HTR-8/SVneo (cell line): ENCODE results near the gene DGKD.

Experiments used
- DNase-seq: peaks from one replicate; pipeline ENCODE4 v3.0.0; 2011; ENCODE audit warnings: low spot score, mixed read lengths; ENCODE audit not compliant: insufficient read length
- FAIRE-seq: peaks from 2 replicates; lab custom pipeline; 2011; peaks lifted over from hg19 to GRCh38; lab: Jason Lieb, UNC

Gene DGKD

DNA sequence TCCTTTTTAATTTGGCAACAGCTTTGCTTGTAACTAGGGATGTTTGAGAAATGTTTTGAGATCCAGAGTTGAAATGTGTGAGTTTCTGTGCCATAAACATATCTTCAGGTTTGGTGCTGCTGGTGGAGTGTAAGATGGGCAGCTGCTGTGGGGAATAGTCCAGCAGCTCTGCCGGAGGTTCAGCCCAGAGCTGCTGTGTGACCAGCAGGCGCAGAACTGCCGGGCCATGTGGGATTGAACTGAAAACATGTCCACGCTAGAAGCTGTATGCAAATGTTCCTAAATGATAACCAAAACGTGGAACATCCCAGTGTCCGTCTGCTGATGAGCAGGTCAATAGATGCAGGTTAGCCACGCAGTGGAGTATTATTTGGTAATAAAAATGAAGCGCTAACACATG is 99.6 kb downstream of the DGKD start:
- no peak for FAIRE-seq
- DNase-seq, result no peak

DNA sequence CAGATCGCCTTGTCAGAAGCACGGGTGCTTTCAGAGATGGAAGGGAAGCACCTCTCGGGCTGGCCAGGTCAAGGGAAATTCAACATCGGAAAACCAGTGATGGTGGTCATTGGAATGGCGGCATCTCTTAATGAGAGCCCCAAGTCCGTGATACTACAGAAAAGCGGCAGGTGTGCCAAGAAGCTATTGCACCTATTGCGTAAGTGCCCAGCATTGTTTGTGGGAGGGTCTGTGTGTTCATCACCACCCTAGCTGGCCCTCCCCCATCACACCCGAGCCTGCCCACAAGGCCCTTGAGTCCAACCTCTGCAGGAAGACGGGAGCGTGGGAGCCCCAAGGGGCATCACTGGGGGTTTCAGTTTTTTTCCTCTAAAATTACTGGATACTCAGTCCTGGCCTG is 100.7 kb downstream of the DGKD start:
- FAIRE-seq (no peak), DNase-seq (no peak)

DNA sequence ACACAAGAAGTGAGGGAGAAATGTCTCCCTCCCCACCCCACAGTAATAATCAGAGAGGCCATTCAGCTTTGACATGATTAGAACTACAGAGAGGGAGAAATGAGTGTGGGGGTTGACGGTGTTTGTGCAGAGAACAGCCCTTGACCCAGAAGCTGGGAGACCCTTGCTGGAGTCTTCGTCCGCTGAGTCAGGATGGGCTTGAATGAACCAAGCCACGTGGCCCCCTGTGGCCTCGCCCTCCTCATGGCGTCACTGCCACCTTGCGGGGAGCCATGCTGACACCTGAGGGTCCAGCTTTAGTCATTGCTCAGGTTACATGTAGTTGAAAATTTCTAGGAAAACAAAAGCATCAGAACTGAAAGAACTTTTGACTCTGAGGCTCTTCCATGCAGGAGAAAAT is 101.2 kb downstream of the DGKD start:
- no peak for FAIRE-seq
- no peak for DNase-seq

DNA sequence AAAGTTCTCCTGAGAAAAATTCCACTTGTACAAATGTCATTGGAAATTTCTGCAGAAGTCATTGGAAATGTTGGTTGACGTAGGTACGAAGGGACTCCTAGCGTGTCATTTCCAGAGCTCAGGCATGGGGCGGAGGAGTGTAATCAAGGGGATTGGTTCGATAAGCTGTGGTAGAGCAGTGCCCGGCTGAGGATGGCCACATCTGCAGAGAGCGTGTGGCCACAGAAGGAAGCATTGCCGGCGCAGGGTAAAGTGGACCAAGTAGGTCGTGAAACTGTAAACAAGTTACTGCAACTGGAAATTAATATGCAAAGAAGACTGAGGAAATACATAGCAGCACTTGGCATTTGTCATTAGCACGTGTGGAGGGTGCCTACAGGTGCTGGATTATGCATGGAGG is 101.8 kb downstream of the DGKD start:
- DNase-seq (no peak), FAIRE-seq (no peak)

DNA sequence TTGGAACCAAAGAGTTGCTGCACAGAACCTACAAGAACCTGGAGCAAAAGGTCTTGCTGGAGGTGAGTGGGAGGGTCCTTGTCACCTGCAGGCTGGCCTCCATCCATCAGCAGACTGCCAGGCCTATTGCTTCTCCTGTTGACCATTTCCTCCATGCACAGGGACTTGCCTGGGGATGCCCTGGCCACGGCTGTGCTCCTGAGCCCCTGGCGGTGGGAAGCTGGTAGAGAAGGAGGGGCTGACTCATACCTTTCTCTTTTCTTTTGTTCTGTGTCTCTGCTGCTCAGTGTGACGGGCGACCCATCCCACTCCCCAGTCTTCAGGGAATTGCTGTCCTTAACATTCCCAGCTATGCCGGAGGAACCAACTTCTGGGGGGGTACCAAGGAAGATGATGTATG is 102.6 kb downstream of the DGKD start:
- no peak for DNase-seq
- FAIRE-seq, result no peak

DNA sequence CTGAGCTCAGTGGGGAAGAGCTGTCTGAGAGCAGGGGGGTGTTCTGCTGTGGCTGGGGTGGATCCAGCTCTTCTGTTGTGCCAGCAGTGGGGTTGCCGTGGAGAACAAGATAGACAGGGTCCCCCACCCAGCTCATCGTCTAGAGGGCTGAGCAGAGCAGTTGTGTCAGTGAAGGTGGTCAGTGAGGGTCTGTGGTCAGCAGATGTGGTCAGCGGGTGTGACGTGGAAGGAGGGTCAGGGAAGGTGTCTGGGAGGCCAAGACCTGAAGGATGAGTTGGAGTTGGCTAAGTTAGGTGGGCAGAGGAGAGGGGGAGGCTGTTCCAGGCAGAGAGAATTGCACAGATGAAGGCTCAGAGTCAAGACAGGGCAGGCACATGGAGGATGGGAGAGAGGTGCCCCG is 103.1 kb downstream of the DGKD start:
- no peak for DNase-seq
- no peak for FAIRE-seq

DNA sequence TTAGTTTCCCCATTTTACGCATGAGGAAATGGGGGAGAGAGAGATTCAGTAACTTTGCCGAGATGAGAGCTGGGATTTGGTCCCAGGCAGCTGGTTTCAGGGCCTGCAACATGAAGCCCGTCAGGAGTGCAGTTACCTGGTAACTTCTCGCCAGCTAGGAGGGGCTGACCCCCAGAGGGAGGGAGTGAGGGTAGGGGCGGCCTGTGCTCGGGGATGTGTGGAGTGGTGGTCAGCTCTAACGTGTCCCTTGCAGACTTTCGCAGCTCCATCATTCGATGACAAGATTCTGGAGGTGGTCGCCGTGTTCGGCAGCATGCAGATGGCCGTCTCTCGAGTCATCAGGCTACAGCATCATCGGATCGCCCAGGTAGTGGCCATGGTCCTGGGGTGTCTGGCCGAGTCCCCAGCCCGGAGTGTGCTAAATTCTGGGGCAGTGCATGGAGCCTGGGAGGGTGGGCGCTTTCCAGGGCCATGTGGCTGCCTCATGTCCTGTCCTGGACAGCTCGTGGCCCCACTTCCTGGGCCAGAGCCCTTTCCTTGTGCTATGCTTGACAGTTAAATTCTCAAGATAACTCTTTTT is 103.8 kb downstream of the DGKD start:
- DNase-seq (no peak), FAIRE-seq (no peak)

DNA sequence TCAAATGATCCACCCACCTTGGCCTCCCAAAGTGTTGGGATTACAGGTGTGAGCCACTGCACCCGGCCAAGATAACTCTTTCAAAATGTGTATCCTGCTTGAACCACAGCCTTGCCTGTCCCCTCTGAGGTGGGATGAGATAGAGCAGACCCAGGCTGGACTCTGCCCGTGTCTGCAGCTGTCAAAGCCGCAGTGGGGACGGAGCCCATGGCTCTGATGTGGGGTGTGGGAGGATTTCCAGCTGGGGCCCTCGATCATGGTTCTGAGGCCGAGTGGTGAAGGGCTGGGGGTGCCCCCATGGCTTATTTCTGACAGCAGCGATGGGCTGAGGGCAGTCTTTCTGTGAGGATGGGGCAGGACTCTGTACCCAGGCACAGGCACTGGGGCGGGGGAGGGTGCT is 104.5 kb downstream of the DGKD start:
- no peak for FAIRE-seq
- no peak for DNase-seq

DNA sequence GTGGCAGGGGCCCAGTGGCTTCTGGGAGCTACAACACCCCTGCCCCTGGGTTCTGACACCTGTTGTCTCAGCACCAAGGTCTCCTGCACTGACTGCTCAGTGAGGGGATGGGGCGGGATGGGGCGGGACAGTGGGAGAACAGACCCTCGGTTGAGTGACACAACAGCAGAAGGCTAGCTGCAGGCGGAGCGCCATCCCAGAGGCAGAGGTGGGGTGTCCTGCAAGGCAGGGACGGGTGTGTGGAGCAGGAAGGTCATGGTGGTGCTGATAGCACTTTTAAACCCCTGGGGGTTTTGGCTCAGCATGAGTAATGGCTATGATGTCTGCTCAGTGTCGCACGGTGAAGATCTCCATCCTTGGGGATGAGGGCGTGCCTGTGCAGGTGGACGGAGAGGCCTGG is 105.1 kb downstream of the DGKD start:
- no peak for DNase-seq
- FAIRE-seq, result no peak

DNA sequence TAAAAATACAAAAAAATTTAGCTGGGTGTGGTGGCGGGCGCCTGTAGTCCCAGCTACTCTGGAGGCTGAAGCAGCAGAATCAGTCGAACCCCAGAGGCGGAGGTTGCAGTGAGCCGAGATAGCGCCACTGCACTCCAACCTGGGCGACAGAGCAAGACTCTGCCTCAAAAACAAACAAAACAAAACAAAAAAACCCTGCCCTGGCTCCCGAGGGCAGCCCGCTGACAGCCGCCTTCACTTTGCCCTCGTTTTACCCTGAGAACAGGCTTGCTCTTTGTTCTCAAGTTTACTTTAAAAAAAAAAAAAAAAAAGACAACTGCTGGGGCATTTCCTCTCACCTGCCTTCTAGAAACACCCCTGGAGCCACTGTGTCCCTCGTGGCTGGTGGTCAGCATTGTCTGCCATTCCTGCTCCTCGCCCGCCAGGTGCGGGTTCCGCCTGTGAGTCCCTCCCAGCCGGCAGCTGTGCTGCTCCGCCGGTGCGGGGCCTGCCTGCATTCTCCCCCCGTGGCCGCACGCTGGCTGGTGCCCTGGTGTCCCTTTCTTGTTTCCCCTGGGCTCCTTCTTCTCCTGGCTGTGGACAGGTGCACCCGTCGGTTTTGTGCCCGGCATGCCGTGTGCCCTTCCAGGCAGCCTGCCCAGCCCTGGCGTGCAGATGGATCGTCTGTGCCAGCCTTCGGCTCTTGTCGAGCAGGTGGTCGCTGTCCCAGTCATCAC is 106.6 kb downstream of the DGKD start:
- no peak for DNase-seq
- FAIRE-seq, result no peak

DNA sequence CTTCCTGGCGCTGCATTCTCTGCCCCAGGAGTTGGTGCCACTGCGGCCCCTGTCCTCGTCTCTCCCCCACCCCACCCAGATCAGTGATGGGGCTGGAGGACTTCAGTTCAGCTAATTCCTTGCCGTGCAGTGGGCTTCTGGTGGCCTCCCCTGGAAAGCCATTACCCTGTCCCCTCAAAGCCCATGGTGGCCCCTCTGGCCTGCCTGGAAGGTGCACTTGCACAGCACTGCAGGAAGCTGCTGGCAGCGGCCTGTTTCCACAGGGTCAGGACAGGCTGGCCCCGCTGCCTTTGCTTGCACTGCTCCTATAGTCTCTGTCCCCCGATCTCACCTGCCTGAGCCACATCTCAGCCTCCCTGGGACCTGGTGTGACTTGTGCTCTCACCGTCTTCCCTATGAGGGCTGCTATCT is 107.2 kb downstream of the DGKD start:
- FAIRE-seq, result no peak
- DNase-seq, result no peak

DNA sequence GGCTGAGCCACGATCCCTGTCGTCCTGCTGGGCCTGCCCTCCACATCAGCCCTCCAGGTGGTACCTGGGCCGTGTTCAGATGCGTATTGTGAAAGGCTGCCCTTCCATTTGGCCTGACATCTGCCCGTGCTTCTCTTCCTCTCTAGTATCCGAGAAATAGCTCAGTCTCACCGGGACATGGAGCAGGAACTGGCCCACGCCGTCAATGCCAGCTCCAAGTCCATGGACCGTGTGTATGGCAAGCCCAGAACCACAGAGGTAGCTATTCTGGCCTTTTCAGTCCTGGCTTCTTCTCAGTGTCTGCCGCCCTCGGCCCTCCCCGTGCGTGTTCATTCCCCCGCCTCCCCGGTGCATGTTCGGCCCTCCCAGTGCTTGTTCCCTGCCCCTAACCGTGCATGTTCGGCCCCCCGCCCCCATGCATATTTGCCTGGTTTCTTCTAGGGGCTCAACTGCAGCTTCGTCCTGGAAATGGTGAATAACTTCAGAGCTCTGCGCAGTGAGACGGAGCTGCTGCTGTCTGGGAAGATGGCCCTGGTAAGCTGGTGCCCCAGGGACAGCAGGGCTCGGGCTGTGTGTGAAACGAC is 108.0 kb downstream of the DGKD start:
- FAIRE-seq (no peak), DNase-seq (no peak)

DNA sequence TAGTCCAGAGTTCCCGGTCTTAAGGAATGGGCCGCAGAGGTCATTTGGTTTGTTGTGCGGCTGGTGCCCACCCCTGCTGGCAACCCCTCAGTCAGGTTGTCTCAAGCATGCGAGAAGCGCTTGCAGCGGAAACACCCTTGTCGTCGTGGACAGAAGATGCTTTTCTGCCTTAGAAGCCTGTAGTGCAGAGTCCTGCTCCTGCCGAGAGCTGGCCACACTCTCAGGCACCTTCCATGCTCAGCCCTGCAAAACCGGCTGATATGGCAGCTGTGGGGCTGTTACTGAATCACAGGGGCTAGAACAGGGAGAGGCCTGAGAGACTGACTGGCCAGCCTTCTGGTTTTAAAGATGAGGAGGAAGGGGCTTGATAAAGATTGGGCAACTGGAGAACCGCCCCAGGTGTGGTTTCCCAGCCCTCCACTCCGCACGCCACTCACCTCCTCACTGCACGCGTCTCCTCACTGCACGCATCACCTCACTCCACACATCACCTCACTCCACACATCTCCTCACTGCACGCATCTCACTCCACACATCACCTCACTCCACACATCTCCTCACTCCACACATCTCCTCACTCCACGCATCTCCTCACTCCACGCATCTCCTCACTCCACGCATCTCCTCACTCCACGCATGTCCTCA is 108.7 kb downstream of the DGKD start:
- peak; percentile 58 for FAIRE-seq

DNA sequence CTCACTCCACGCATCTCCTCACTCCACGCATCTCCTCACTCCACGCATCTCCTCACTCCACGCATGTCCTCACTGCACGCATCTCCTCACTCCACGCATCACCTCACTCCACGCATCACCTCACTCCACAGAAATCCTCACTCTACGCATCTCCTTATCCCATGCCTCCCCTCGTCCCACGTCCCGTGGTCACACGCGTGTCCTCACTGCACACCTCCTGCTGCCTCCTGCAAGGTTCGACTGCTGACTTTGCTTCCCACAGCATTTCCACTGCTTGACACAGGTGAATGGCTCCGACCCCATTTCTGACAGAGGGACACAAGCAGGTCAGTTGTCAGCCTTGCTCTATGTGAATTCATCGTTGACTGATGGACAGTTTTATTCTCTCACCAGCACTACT is 109.3 kb downstream of the DGKD start:
- DNase-seq (no peak), FAIRE-seq (no peak)

More for the DNA sequence above, 108.7 kb downstream of the DGKD start:
- no peak for DNase-seq

DNA sequence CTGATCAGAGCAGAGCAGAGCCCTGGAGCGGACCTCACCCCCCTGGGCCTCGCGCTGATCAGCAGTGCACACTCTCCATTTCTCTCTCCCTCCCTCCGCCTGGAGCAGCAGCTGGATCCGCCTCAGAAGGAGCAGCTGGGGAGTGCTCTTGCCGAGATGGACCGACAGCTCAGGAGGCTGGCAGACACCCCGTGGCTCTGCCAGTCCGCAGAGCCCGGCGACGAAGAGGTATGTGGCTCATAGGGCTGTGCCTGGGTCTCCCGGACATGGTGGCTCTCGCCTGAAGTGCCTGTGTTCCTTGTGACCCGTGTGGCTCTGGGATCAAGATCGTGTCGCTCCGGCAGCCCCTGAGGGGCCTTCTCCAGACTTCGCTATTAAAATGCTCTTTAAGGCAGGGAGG is 109.8 kb downstream of the DGKD start:
- DNase-seq, result no peak

DNA sequence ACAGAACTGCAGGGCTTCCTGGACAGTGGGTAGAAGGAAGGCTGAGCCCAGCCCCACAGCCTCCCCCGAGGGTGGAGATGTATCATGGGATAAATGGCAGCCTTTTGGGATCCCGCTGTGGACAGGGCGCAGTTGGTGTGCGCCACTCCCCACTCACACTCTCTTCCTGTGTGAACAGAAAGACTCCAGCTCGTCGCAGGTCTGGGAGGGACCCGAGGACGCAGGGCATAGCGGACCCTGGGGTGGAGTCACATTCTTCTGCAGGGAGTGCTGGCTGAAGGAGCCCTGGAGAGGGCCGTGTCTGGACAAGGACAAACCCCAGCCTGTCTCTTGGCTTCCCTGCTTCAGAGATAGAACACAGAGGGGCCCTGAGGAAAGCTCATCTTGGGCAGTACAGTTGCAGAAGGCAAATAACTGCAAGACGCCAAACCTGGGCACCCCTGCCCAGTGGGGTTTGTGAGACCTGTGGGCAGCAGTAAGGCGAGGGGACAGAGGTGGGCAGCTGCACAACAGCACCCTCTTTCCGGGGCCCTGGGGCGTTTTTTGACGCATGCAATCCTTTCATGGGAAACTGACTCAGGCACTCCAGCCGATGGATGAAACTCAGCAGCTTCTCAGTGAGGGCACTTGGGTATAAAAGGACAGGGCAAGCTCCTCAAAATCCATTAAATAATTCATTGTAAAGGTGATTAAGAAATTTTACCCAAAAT is 110.4 kb downstream of the DGKD start:
- no peak for FAIRE-seq
- DNase-seq, result no peak

More for the DNA sequence above, 109.8 kb downstream of the DGKD start:
- FAIRE-seq, result no peak

DNA sequence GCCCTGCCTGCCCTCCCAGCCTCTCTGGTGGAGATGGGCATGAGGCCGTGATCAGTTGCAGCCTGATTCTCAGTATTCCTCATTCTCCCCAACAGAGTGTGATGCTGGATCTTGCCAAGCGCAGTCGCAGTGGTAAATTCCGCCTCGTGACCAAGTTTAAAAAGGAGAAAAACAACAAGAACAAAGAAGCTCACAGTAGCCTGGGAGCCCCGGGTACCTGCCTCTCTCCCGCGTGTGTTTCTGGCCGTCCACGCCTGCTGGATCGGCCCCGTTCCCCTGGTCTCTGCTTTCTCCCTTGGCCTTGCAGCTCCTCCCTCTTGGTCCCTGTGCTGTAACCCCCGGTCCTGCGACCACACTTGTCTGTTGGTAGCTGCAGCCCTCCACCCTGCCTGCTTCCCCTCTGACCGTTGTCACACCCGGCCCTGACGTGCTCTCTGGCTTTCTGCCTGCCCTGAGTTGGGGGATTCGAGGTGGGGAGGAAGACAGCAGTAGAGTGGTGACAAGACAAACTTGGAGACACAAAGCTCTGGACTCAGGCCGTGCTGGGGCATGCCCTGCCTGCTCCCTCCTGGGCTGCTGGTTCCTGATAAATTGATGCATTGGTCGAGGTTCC is 112.8 kb downstream of the DGKD start:
- FAIRE-seq (no peak), DNase-seq (no peak)

DNA sequence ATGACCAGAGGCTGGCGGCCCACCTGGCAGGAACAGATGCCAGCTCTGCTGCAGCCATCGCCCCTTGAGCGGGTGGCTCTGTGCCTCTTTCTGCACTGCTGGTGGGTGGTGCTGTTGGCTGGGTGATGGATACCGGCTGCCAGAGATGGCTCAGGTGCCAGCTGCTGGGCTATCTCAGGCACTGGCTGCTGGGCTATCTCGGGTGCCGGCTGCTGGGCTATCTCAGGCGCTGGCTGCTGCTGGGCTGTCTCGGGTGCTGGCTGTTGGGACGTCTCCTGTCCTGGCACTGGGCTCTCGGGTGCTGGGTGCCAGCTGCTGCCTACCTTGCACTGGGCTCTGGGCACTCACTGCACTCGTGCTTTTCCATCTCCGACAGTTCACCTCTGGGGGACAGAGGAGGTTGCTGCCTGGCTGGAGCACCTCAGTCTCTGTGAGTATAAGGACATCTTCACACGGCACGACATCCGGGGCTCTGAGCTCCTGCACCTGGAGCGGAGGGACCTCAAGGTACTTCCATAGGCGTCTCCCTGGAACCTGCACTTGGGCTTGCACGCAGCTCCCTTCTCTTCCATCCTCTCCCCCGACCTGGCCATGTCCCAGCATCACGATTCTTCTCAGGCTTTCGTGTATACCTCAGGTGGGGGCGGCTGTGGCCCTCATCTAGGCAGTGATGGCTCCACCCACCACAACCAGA is 113.9 kb downstream of the DGKD start:
- DNase-seq (no peak), FAIRE-seq (no peak)

DNA sequence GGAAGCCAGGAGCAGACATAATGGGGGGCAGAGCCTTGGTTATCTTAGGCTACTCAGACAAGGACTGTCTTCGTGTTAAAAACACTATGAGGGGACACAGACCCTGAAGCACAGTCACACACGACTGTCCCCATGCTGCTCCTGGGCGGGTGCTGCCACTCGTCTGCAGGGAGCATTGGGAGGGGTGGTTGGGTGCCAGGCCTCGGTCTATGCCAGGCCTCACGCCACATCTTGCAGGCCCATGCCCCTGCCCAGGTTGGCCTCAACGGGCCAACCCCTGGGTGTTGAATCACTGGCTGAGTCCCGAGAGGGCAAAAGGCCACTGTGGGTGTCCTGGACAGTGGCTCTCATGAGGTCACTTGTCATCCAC is 114.4 kb downstream of the DGKD start:
- no peak for DNase-seq
- peak; percentile 20 for FAIRE-seq
